Measurements from ENCODE around the gene CBX1.

Gene CBX1

GRCh38 chr17:48031966-48032365, 69.3 kb downstream of the CBX1 start:
- no peak for DNase-seq (ENCODE audit: low read depth, low spot score)
- TF ChIP-seq, protein P1, sequence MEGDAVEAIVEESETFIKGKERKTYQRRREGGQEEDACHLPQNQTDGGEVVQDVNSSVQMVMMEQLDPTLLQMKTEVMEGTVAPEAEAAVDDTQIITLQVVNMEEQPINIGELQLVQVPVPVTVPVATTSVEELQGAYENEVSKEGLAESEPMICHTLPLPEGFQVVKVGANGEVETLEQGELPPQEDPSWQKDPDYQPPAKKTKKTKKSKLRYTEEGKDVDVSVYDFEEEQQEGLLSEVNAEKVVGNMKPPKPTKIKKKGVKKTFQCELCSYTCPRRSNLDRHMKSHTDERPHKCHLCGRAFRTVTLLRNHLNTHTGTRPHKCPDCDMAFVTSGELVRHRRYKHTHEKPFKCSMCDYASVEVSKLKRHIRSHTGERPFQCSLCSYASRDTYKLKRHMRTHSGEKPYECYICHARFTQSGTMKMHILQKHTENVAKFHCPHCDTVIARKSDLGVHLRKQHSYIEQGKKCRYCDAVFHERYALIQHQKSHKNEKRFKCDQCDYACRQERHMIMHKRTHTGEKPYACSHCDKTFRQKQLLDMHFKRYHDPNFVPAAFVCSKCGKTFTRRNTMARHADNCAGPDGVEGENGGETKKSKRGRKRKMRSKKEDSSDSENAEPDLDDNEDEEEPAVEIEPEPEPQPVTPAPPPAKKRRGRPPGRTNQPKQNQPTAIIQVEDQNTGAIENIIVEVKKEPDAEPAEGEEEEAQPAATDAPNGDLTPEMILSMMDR (IDR thresholded peaks at IDR 0.05; ENCODE audit: low read depth, low read length), result no peak
- no peak overlapping the region for H3K4me3 ChIP-seq (ENCODE audit: low read depth, low read length)
- in situ Hi-C loops (cut with HindIII; ENCODE audit: low sequenced_read_pairs), result no loop called here

GRCh38 chr17:48030531-48030930, 70.7 kb downstream of the CBX1 start:
- DNase-seq (ENCODE audit: low read depth, low spot score), result peak; percentile 55
- H3K4me3 ChIP-seq (ENCODE audit: low read depth, low read length), result no peak overlapping the region
- in situ Hi-C loops (cut with HindIII; ENCODE audit: low sequenced_read_pairs), result no loop called here
- TF ChIP-seq, protein P1 (IDR thresholded peaks at IDR 0.05; ENCODE audit: low read depth, low read length), result no peak

DNA sequence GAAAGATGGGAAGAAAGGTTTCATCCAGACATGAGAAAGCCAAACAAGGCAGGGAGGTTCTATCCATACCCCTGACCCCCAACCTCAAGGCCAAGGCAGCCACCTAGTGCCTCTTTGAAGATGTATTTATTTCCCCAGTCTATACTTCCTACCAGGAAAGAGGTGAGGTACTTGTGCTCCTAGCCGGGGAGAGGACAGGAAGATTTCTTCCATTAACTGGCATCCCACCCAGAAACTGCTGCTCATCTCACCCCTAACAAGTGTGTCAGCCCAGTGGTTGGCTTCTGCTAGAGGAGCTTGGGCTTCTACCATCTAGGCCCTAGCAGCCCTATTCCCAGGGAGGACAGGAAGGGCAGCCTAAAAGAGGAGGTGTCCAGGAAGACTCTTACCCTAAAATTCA, 72.5 kb downstream of the CBX1 start:
- TF ChIP-seq, protein P1 (IDR thresholded peaks at IDR 0.05; ENCODE audit: low read depth, low read length), result no peak
- no peak overlapping the region for H3K4me3 ChIP-seq (ENCODE audit: low read depth, low read length)
- no peak for DNase-seq (ENCODE audit: low read depth, low spot score)
- in situ Hi-C loops (cut with HindIII; ENCODE audit: low sequenced_read_pairs), result no loop called here

DNA sequence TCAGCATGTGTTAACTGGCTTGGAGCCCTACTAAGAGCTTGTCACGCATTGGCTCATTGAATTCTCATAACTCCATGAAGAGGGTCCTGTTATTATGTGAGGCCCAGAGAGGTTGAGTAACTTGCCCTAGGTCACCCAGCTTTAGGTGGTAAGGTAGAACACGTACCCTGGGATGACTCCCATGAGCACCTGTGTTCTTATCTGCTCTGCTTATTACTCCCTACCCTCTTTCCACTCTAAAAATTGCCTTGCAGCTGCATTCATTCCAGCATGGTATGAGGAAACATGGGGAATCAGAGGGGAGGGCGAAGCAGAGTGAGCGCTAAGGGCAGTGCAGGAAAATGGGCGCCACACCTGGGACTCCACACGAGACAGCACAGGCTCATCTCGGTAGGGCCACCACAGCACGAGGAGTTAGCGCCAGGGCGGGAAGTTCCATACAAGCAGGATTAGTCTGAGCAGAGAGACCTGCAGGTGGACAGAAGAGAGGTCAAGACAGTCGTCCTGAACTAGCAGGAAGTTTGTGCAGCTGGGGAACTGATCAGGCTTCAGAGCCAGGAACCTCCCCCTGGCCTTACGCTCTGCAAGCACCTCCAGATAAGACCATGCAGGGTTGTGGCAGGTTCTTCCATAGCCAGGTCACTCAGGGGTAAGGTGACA, 73.8 kb downstream of the CBX1 start:
- no peak for DNase-seq (ENCODE audit: low read depth, low spot score)

DNA sequence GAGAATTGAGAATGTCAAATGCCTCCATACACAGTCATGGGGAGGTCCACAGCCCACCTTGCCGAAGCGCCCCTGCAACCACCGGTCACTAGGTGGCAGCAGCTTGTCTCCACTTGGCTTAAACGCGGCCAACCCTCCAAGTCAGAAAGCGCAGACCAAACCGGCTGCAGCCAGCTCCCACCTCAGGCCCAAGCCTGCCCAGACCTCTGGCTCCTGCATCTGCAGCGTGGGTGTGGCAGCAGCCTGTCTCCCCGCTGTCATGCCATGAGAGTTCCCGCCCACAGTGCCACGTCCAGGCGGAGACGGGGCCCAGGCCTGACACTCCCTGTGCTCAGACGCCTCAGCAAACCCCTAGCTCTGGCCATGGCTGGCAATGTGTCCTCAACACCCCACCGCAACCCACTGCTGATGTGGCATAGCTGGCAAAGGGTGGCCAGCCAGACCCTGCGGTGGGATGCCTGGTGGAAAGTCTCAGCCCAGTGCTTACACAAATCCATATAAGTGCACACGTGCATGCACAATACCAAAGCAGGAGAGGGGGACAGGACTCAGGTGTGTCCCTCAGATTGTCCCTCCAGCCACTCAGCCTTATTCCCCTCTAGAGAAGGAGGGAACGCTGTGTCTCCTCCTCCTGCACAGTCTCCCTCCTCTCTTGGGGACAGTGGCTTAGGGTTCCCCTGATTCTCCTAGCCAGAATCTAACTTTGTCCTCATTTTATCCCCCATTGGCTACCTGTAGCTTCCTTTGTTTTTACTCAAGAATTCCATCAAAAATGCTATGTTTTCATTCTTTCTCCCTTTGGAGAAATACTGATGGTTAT, 74.6 kb downstream of the CBX1 start:
- TF ChIP-seq, protein P1 (IDR thresholded peaks at IDR 0.05; ENCODE audit: low read depth, low read length), result peak; percentile 95
- in situ Hi-C loops (cut with HindIII; ENCODE audit: low sequenced_read_pairs), result no loop called here
- peak; percentile 87 for DNase-seq (ENCODE audit: low read depth, low spot score)
- H3K4me3 ChIP-seq (ENCODE audit: low read depth, low read length), result no peak overlapping the region

More for the DNA sequence above, 73.8 kb downstream of the CBX1 start:
- TF ChIP-seq, protein P1 (IDR thresholded peaks at IDR 0.05; ENCODE audit: low read depth, low read length), result no peak
- in situ Hi-C loops (cut with HindIII; ENCODE audit: low sequenced_read_pairs), result no loop called here
- no peak overlapping the region for H3K4me3 ChIP-seq (ENCODE audit: low read depth, low read length)

DNA sequence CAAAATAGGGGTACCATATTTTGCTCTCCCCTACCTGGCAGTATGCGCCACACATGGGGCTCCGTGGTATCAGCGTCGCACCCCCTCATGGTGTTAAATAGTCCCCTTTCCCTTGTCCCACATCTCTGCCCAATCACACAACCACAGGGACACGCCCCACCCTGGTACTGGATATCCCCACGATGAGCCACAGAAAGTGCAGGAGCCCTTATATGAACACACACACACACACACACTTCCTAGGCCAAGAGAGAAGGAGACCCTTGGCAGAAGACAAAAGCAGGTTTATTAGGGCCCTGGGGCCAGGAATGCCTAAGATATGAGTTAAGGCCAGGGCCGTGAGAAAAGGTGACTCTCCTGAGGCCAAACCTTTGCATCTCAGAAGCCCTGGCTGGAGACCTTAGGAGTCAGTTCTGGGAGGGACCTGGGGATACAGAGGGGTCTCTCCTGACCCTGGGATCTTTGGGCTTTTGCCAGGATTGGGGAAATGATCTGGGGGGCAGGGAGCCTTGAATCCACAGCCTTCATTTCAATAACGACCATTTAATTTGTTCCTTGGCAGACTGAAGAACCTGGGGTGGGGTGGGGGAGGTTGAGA, 75.3 kb downstream of the CBX1 start:
- no peak overlapping the region for H3K4me3 ChIP-seq (ENCODE audit: low read depth, low read length)
- in situ Hi-C loops (cut with HindIII; ENCODE audit: low sequenced_read_pairs), result no loop called here
- DNase-seq (ENCODE audit: low read depth, low spot score), result peak; percentile 25

More for the DNA sequence above, 75.3 kb downstream of the CBX1 start:
- TF ChIP-seq, protein P1 (IDR thresholded peaks at IDR 0.05; ENCODE audit: low read depth, low read length), result no peak
